GM12878 (cell line): Measurements from ENCODE around the gene SERPINB6. TPM values are rescaled to one million over a fixed set of nuclear protein-coding genes. Genes with fewer than 3 reads are reported as not detected.
"Not testable (repeated sequence)": the region's sequence is repeated elsewhere in the genome, so short reads cannot be mapped to it uniquely, and the experiment has no call there.

Experiments
- ATAC-seq: fragments of 200-7000 bp; cut with Tn5 transposase; 3 replicates; pipeline ENCODE4 v1.9.1; 2020; ENCODE audit warnings: mild to moderate bottlenecking, moderate library complexity
- BruUV-seq: library from RNA; stranded (reverse); fragments of 400-500 nt; replicated peaks from 2 replicates; lab custom pipeline; 2021; lab: Mats Ljungman, UMichigan
- CTCF ChIA-PET: fragments of 300-600 bp; sonication (Branson Sonifier 250); formaldehyde crosslinking; extraction: SDS; loops from one replicate; lab custom pipeline; 2021; ENCODE audit warnings: inconsistent platforms; lab: Yijun Ruan, JAX
- POLR2A ChIA-PET: fragments of 350-600 bp; formaldehyde crosslinking; extraction: SDS; loops from one replicate; lab custom pipeline; 2021; ENCODE audit warnings: inconsistent platforms; lab: Charles Lee
- RAD21 ChIA-PET: fragments of 300-600 bp; sonication (Branson Sonifier 250); formaldehyde crosslinking; loops from one replicate; lab custom pipeline; 2023; ENCODE audit warnings: antibody characterized with exemption; ENCODE audit not compliant: unreplicated experiment; lab: Charles Lee
- SMC1A ChIA-PET: fragments of 300-600 bp; sonication (Branson Sonifier 250); formaldehyde crosslinking; loops from one replicate; lab custom pipeline; 2023; ENCODE audit not compliant: unreplicated experiment, uncharacterized antibody; lab: Charles Lee
- DNase-seq: peaks from one replicate; pipeline ENCODE4 v3.0.0-alpha.2; 2011; ENCODE audit warnings: low read depth, low spot score
- FAIRE-seq: peaks from 3 replicates; lab custom pipeline; 2011; peaks lifted over from hg19 to GRCh38; lab: Jason Lieb, UNC
- H2AFZ ChIP-seq: 2 replicates; pipeline ENCODE4 v1.6.0; 2011; ENCODE audit warnings: low read depth, low read length, control low read depth; ENCODE audit not compliant: control insufficient read depth
- H3K27ac ChIP-seq: 2 replicates; pipeline ENCODE4 v1.5.1; 2011; ENCODE audit warnings: control low read depth; ENCODE audit not compliant: control insufficient read depth, insufficient read depth
- H3K27me3 ChIP-seq, 2 experiments: replicated peaks in 1 of 2; 2 replicates each; pipeline versions ENCODE4 v1.6.0 to v1.6.1; 2011; ENCODE audit warnings: low read length in 1 of 2; ENCODE audit not compliant: control insufficient read depth in 2 of 2, insufficient read depth in 2 of 2
- H3K36me3 ChIP-seq, 2 experiments: 2 replicates each; pipeline ENCODE4 v1.5.1; 2011; ENCODE audit warnings: low read length in 1 of 2; ENCODE audit not compliant: control insufficient read depth in 2 of 2, insufficient read depth in 2 of 2
- H3K4me1 ChIP-seq: 2 replicates; pipeline ENCODE4 v1.6.1; 2011; ENCODE audit warnings: mild to moderate bottlenecking, low read length, moderate library complexity, mixed read lengths; ENCODE audit not compliant: control insufficient read depth, insufficient read depth
- H3K4me2 ChIP-seq: 2 replicates; pipeline ENCODE4 v1.6.0; 2011; ENCODE audit warnings: control low read depth; ENCODE audit not compliant: control insufficient read depth, insufficient read depth
- H3K4me3 ChIP-seq: fragments of 200-600 bp; sonication (generic); 2 replicates; pipeline ENCODE4 v1.5.1; 2016
- H3K79me2 ChIP-seq: 2 replicates; pipeline ENCODE4 v1.6.0; 2011; ENCODE audit warnings: low read length; ENCODE audit not compliant: control insufficient read depth, insufficient read depth
- H3K9ac ChIP-seq: 2 replicates; pipeline ENCODE4 v1.8.0; 2011; ENCODE audit warnings: low read length, control low read depth, mixed read lengths; ENCODE audit not compliant: control insufficient read depth, insufficient read depth
- H3K9me3 ChIP-seq: replicated peaks from 3 replicates; pipeline ENCODE4 v1.5.1; 2011; ENCODE audit warnings: mild to moderate bottlenecking, low read length; ENCODE audit not compliant: control insufficient read depth, insufficient read depth
- H4K20me1 ChIP-seq: 2 replicates; pipeline ENCODE4 v1.6.0; 2011; ENCODE audit not compliant: control insufficient read depth, insufficient read depth
- GATAD2B ChIP-seq: fragments of 450-650 bp; conservative IDR thresholded peaks from 2 replicates; pipeline ENCODE4 v1.6.1; 2017; ENCODE audit warnings: low read depth, mild to moderate bottlenecking, moderate library complexity
- IKZF1 ChIP-seq: fragments of 450-650 bp; conservative IDR thresholded peaks from 2 replicates; pipeline ENCODE4 v1.6.1; 2017; ENCODE audit warnings: antibody characterized with exemption, mild to moderate bottlenecking
- MAX ChIP-seq: IDR thresholded peaks from 2 replicates; pipeline ENCODE4 v1.6.1; 2012; ENCODE audit warnings: low read depth, low read length, improper control_type of control experiment
- NR2F1 ChIP-seq: fragments of 450-650 bp; conservative IDR thresholded peaks from 2 replicates; pipeline ENCODE4 v1.6.1; 2017; ENCODE audit warnings: mild to moderate bottlenecking
- WGBS: methylation state at CpG from one replicate; pipeline ENCODE4 v1.1.6; 2016; ENCODE audit warnings: low lambda C conversion rate; ENCODE audit not compliant: insufficient replicate concordance, insufficient coverage; ENCODE audit errors: missing lambda C conversion rate; 5-methylcytosine and 5-hydroxymethylcytosine counted together
- in situ Hi-C: fragments of 300-500 bp; cut with MboI; formaldehyde crosslinking; loops from 9 replicates; pipeline ENCODE4 v1.14.3; 2018; ENCODE audit warnings: mixed read lengths
- intact Hi-C: fragments of 100-400 bp; cut with micrococcal nuclease; formaldehyde crosslinking; loops from one replicate; pipeline ENCODE4 v1.14.2; 2022; ENCODE audit not compliant: unreplicated experiment
- polyA plus RNA-seq, 11 experiments: library from polyadenylated mRNA; depleted of rRNA in 4 of 11; unstranded in 6 of 11; stranded (reverse) in 5 of 11; fragments of >200 nt; fragmentation: Nextera tagmentation in 4 of 11; fragmentation: Illumina TruSeq in 1 of 11; extraction: Ambion mirVana in 4 of 11; extraction: Trizol in 1 of 11; gene quantifications; 1 replicate in 1 of 11; 2 replicates in 10 of 11; pipeline versions ENCODE4 v1.2.1 to v1.2.3, GENCODE V29; 2011 to 2016; ENCODE audit warnings: inconsistent platforms in 2 of 11, missing spikeins in 2 of 11, low read depth in 1 of 11
- total RNA-seq, 4 experiments: library from RNA; depleted of rRNA in 3 of 4; stranded (reverse); fragments of >200 nt in 3 of 4; fragmentation: Illumina TruSeq in 1 of 4; extraction: Trizol in 1 of 4; gene quantifications; 2 replicates each; pipeline versions ENCODE4 v1.2.1 to v1.2.3, GENCODE V29; 2013 to 2021

The SERPINB6 gene
- total and polyA plus RNA-seq, 10 of the 15 experiments (the other 5 are each of a cell fraction or from before 2014, with no cell fraction given), result 0.37 to 2.2 (median 0.68) TPM; not detected in 1

- H3K36me3 ChIP-seq, in situ Hi-C loops, H3K4me3 ChIP-seq, H4K20me1 ChIP-seq, H3K9me3 ChIP-seq, DNase-seq, H3K27me3 ChIP-seq, ATAC-seq, FAIRE-seq, intact Hi-C loops, H3K9ac ChIP-seq, H3K27ac ChIP-seq, BruUV-seq: not testable (repeated sequence)
- ChIA-PET RAD21 (interaction anchor here (0.8 to 2.5 kb wide), 4 partner anchors 8 to 57 kb away, joined by 3 to 11 read pairs (median 4); no protein-coding TSS in a partner anchor), POLR2A (interaction anchor here (0.5 to 2.0 kb wide), 5 partner anchors 8 to 57 kb away, joined by 3 to 8 read pairs (median 5); no protein-coding TSS in a partner anchor), CTCF (interaction anchor here (0.6 to 3.1 kb wide), 3 partner anchors 11 to 243 kb away, joined by 3 to 21 read pairs (median 3); no protein-coding TSS in a partner anchor), SMC1A (interaction anchor here (0.7 to 3.0 kb wide), 6 partner anchors 8 to 57 kb away, joined by 3 to 18 read pairs (median 9); no protein-coding TSS in a partner anchor)
- 42% methylated on average over 13 of the region's 39 CpGs for WGBS
- Histone ChIP-seq H3K4me2 (peak overlapping the region; percentile 62; the same call in 1 of the 2 replicates), H2AFZ (peak overlapping the region; percentile 39; the same call in 1 of the 2 replicates), H3K4me1 (peaks cover 24% of the 10 kb centered on the region), H3K79me2 (peaks cover 16% of the 10 kb centered on the region)
- peak; percentile 27; the same call in 1 of the 2 replicates for TF ChIP-seq MAX
- 0 out of 2 replicates have a peak, but pooled peaks have one; percentile 23 for TF ChIP-seq GATAD2B
- TF ChIP-seq NR2F1, result peak; percentile 97
- 0 out of 2 replicates have a peak, but pooled peaks have one; percentile 3 for TF ChIP-seq IKZF1
Observed at GRCh38 chr6:2903411-2904185, 67.8 kb downstream of the SERPINB6 start.
